Right ventricle myocardium superior (tissue), 1 donor: ENCODE measurements around the gene ACIN1. TPM values are rescaled to one million over a fixed set of nuclear protein-coding genes. Genes with fewer than 3 reads are reported as not detected.
"Not testable (repeated sequence)": the region's sequence is repeated elsewhere in the genome, so short reads cannot be mapped to it uniquely, and the experiment has no call there.

Source experiments
- ATAC-seq: fragments of 200-7000 bp; cut with Tn5 transposase; one replicate; pipeline ENCODE4 v1.9.1; 2020; ENCODE audit warnings: mild to moderate bottlenecking; ENCODE audit not compliant: poor library complexity
- DNase-seq: peaks from one replicate; pipeline ENCODE4 v3.0.0-alpha.2; 2020
- intact Hi-C: fragments of 100-400 bp; cut with DNase I; formaldehyde crosslinking; loops from one replicate; pipeline ENCODE4 v1.11.2; 2022
- total RNA-seq: library from RNA; stranded (reverse); fragmentation: NEBNext Ultra II Directional; extraction: Animal tissue kit (Norgen Biotek cat#: 25700); gene quantifications from one replicate; pipeline ENCODE4 v1.2.1, GENCODE V29; 2021
- donor health status: DM: no; HTN: yes; CAD: no; lungs with severe emphysema.

ACIN1 gene
- total RNA-seq, 1 donor from 2014 or later, result 65.8 TPM

DNA sequence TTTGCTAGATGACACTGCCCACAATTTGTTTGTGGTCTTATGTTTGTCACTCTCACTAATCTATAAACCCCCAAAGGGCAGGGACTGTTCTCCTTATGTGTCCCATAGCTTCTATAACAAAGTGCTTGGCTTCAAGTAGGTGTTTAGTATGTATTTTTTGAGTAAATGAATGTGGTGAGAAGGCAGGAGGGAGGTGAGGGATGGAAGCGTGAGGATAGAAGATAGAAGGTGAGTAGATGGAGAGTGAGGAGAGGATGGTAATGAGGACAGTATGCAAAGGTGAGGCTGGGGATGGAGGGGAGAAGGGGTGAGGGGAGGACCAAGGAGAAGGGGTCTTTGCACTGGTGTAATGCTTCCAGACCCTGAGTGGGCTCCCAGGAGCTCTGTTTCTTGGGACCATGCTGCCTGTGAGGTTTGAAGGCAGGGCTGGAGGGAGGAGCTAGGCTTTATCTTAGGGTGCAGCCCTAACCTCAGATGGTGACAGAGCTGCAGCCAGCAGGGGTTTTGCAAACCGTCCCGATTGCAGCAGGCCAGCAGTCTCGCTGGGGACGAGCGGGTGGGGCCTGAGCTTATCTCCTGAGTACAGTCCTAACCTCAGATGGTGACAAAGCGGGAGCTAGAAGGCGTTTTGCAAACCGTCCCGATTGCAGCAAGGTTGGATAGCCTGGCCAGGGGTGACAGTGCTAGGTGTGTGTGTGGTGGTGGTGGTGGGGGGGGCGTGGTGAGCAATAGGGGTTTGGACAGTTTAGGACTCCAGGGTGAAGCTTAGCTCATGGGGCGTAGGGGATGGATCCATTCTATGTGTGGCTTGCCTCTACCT is 17.6 kb upstream of the ACIN1 start:
- peak; percentile 47 for ATAC-seq
- intact Hi-C loops, result no loop called here
- DNase-seq, result peak; percentile 63

DNA sequence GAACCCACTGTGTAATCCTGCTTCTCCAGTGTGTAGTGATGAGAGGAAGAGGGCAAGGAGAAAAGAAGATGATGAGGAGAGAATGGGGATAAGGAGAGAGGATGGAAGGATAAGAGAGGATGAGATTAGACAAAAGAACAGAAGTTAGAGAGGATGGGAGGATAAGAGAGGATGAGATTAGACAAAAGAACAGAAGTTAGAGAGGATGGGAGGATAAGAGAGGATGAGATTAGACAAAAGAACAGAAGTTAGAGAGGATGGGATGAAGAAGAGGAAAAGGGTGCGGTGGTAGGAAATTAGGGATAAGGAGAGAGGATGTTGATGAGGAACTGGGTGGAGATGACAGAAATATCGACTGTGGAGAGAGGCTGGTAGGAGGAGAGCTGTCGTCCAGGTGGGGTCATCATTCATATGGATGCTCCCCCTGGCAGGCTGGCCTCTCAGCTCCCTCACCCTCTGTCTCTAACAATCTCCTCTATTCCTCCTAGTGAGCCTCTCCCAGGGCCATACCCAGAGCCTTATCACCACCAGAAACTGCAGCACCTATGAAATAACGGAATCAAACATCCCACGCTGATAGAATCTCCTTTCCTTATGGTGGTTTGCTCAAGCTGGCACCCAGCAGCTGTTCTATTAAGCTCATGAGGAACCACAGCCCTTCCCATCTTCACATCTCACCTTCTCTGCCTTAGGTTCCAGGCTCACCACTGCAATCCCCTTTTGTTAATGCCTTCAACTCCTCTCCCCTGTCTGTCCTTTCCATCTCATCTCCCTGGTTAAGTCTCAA is 15.8 kb upstream of the ACIN1 start:
- no peak for DNase-seq
- intact Hi-C loops, result no loop called here
- no peak for ATAC-seq

DNA sequence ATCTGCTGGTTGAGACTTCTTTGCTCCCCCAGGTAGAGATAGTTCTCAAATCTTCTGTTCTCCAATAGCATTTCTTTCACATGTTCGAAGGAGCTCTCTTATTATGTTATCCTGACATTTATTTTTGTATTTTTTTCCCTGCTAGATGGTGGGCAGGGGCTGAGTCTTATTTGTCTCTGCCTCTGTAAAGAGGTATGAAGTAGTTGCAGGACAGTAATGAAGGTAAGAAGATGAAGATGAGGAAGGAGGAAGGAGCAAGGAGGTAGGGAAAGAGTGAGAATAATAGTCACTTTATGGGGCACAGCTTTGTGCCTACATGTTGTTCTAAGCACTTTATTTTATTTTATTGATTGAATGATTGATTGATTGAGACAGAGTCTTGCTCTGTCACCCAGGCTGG is 14.8 kb upstream of the ACIN1 start:
- intact Hi-C loops, result loop anchor here (5.0 kb wide), 1 partner anchor 42 kb away; no protein-coding TSS in a partner anchor

DNA sequence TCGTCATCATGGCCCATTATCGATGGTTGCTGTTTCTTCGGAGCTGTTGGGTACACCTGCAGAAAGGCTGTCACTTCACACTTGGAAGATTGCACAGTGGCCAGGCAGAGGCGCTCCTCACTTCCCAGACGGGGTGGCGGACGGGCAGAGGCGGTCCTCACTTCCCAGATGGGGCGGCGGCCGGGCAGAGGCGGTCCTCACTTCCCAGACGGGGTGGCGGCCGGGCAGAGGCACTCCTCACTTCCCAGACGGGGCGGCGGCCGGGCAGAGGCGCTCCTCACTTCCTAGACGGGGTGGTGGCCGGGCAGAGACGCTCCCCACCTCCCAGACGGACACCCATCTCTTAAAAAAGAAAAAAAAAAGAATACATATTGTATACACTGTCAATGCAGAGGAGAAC is 13.2 kb upstream of the ACIN1 start:
- not testable (repeated sequence) for DNase-seq, ATAC-seq
- intact Hi-C loops, result loop anchor here (5.0 kb wide), 1 partner anchor 41 kb away; no protein-coding TSS in a partner anchor

More for the DNA sequence above, 14.8 kb upstream of the ACIN1 start:
- DNase-seq (no peak), ATAC-seq (no peak)

DNA sequence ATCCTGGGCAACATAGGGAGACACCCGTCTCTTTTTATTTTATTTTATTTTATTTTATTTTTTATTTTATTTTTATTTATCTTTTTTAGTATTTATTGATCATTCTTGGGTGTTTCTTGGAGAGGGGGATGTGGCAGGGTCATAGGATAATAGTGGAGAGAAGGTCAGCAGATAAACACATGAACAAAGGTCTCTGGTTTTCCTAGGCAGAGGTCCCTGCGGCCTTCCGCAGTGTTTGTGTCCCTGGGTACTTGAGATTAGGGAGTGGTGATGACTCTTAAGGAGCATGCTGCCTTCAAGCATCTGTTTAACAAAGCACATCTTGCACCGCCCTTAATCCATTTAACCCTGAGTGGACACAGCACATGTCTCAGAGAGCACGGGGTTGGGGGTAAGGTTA is 12.7 kb upstream of the ACIN1 start:
- DNase-seq, ATAC-seq: not testable (repeated sequence)
- intact Hi-C loops, result loop anchor here (5.0 kb wide), 1 partner anchor 40 kb away; no protein-coding TSS in a partner anchor

DNA sequence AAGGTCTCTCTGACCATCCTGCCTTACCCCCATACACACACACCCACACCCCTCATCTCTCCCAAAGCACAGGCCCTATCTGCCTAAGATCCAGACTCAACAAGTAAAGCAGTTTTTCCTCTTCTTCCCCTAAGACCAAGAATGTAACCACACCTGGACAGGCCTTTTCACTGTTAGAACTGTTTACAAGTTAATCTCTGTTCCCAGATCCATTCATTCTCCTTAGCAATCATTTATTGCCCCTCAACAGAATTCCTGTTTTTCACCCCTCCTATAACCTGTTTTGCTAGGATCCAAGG is 11.8 kb upstream of the ACIN1 start:
- intact Hi-C loops, result loop anchor here (5.0 kb wide), 1 partner anchor 39 kb away; no protein-coding TSS in a partner anchor
- DNase-seq, result no peak
- no peak for ATAC-seq

DNA sequence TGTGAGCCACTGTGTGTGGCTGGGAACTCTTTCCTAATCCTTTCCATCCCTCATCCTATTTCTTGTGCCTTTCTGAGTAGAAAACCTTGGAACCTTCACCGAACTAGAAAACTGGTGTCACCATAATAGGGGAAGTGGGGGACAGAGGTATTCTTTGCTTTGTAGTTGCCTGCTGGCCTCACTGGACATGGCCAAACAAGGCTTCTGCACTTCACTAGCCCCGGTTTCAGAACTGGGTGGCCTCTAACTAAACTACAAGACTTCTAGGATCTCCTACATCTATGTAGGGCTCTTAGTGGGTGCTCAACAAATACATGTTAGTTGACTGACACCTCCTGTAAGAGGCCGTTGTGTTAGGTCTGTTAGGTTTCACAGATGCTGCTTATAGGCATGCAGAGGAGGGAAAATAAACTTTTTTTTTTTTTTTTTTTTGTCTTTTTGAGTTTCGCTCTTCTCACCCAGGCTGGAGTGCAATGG is 10.4 kb upstream of the ACIN1 start:
- DNase-seq (no peak), ATAC-seq (no peak)
- intact Hi-C loops, result loop anchor here (5.0 kb wide), 1 partner anchor 38 kb away; no protein-coding TSS in a partner anchor

DNA sequence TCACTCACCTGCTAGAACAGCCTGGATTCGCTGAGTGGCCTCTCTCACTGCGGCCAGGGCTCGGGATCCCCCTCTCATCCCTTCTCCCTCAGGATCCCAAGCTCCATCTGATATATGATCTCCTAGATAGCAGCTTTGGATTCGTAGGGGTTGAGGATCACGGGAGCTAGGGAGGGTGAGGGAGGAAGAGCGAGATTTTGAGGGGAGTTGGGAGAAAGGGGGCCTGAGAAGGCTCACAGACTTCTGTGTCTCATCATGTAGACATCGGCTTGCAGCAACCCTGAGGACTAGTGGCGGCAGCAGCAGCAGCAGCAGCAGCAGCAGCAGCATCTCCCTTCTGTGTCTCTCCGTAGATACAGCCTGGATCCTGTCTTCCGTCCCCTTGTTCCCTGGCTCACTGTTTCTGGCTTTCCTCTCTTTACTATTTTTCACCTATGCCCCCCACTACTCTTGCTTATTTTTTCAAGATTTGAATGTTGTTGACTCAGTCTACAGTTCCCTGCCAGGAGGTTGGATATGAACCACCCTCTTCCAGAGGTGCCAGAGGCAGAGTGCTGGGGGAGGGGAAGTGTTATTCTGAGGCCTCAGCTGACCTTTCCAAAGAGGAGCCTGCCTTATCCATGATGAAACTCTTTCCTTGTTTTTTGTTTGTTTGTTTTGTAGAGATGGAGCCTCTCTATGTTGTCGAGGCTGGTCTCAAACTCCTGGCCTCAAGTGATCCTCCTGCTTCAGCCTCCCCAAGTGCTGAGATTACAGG is 9.8 kb upstream of the ACIN1 start, which contains the start of gene CIROP:
TSS of gene CIROP (minus strand) at position 399 of the 757 bp plus-strand sequence. CDS start at position 330, 69 bp downstream.
- intact Hi-C loops, result loop anchor here (5.0 kb wide), 1 partner anchor 37 kb away; no protein-coding TSS in a partner anchor
- DNase-seq (no peak), ATAC-seq (no peak)

DNA sequence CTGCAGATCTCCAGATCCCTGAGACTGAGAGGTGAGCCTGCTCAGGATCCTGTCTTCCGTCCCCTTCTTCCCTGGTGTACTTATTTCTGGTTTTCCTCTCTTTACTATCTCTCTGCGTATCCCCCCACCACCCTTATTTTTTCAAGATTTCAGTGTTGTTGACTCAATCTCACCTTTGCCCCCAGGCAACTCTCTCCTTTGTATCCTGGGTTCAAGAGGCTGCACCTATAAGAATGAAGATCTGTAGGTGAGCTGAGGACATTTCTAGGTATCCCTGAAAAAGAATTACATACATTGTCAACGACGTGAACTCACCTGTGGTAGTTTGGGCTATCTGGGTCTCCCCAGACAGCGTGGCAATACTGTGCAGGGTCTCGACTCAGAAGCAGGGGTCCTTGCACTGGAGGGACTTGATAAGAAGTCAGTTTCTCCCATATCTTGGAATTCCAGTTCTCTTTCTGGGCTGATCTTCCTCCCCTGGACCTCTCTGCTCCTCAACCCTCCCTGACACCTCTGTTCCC is 9.2 kb upstream of the ACIN1 start:
- intact Hi-C loops, result no loop called here
- DNase-seq (no peak), ATAC-seq (no peak)

DNA sequence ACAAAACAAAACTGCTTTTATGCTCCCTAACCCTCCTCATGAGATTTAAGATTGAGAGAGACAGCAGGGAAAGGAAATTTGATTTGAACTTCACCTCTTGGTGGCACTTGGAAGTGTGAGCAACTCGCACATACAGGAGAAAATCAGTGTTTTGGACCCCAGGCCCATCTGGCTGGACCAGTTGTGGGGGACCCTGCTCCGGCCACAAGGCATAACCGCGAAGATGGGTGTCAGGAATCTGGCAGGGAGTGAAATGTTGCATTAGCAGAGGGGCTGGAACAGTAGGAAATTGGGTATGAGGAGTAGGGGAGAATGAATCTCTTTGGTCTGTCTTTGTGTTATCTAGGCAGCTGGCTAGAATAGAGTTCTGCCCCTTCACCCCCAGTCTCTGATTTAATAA is 8.6 kb upstream of the ACIN1 start:
- intact Hi-C loops, result no loop called here

DNA sequence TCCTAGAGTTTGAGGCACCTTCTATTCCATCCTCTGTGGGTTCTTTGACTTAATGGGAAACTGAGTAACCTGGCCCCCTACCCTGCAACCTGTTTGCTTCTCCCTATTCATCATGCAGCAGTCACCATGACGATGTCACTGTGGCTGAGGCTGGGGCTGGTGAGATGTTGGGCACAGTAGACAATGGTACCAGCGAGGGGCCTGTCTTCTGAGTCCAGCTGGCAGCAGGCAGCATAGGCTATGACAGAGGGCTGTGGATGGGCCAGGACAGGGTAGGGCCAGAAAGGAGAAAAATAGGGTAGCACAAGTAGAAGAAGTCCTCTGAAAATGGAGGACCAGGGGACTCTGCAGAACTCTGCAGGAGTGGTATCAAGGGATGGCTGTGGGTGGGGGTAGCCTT is 7.9 kb upstream of the ACIN1 start:
- DNase-seq (no peak), ATAC-seq (no peak)
- intact Hi-C loops, result no loop called here

More for the DNA sequence above, 8.6 kb upstream of the ACIN1 start:
- ATAC-seq (no peak), DNase-seq (no peak)

DNA sequence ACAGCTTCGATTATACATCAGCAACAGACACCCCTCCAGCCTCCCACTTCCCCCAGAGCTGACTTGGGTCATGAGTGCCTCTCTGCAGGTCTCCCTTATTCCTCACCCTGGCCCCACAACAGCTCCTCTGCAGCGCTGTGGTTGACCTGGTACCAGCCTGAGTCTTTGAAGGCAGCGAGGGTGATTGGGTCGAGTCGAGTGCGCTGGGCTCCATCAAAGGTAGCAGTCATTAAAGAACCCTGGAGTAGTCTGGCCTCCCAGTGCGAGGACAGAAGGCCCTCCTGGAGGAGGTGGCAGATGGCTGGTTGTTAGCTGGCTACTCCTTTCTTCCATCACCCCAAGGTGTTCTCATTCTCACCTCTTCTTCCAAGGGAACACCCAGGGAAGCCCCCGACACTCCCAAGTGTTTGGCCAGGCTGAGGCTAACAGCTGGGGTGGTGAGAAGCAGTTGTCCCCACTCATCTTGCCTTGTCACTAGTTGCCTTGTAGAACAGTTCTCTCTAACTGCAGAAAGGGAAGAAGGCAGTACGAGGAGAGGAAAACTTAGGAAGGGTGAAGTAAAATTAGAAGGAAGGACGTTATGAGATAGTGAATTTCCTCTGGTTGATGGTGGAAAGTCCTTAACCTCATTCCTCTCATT is 7.2 kb upstream of the ACIN1 start:
- intact Hi-C loops, result no loop called here
- DNase-seq (no peak), ATAC-seq (no peak)

DNA sequence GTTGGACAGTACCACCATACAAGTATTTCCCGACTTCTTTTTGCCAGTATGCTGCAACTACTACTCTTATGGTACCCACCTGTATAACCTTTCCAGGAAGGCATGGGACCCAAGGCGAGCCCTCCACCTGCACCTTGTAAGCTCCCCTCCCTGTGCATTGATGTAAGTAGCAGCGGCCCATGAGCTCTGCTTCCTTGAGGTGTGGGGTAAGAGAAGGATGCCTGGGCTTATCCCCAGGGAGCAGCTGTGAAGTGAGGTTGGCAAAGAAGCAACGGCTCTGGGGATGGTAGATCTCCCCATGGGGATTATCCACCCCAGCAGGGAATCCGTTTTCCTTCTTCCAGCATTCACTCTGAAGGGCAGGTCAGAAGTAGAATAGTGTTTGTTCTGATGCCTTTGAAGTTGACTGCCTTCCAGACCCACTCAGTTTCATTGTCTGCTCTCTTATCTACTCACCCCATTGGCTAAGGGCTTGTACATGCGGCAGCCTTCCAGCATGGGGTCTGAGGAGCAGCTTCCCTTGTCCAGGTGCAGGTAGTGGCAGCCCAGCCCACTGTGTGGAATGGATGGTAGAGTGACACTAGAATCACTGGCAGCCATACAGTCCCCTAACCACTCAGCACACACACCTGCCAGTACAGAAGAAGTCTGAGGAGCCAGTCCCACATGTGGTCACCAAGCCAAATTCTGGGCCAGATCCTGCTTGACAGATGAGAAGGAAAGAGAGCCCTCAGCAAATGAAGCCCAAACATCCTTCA is 6.5 kb upstream of the ACIN1 start:
- intact Hi-C loops, result no loop called here
- no peak for DNase-seq
- no peak for ATAC-seq

DNA sequence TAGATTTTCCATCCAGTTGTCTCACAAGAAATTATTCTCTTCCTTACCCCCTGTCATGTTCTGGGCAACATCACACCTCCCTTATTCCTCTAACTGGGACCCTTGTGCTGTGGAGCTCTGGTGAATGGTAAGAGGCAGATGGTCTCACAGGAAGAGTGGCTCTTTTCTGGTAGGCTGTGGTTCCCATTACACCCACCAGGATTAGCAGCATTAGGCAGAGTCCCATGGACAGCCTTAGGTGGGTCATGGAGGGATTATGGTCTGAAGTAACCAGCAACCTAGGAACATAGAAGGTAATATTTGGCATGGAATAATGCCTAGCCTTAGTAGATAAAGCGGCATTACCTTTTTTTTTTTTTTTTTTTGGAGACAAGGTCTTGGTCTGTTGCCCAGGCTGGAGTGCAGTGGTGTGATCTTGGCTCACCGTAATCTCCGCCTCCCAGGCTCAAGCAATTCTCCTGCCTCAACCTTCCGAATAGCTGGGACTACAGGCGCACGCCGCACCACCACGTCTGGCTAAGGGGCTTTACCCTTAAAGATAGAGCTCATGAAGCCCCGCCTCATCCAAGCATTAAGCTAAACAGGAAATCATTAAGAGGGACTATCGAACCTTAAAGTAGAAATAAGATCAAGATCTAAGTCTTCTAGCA is 4.4 kb upstream of the ACIN1 start:
- DNase-seq (no peak), ATAC-seq (no peak)
- intact Hi-C loops, result no loop called here

DNA sequence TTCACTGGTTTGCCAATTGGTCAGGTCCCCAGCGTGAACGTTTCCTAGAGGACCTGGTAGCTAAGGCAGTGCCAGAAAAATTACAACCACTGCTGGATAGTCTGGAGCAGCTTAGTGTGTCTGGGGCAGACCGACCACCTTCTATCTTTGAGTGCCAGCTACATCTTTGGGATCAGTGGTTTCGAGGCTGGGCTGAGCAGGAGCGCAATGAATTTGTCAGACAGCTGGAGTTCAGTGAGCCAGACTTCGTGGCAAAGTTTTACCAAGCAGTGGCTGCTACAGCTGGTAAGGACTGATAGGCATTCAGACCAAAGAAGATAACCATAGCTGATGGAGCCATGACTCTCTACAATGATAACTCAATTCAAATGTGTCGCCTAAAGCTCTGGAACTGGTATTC is 2.9 kb upstream of the ACIN1 start:
- ATAC-seq (no peak), DNase-seq (no peak)
- intact Hi-C loops, result no loop called here

DNA sequence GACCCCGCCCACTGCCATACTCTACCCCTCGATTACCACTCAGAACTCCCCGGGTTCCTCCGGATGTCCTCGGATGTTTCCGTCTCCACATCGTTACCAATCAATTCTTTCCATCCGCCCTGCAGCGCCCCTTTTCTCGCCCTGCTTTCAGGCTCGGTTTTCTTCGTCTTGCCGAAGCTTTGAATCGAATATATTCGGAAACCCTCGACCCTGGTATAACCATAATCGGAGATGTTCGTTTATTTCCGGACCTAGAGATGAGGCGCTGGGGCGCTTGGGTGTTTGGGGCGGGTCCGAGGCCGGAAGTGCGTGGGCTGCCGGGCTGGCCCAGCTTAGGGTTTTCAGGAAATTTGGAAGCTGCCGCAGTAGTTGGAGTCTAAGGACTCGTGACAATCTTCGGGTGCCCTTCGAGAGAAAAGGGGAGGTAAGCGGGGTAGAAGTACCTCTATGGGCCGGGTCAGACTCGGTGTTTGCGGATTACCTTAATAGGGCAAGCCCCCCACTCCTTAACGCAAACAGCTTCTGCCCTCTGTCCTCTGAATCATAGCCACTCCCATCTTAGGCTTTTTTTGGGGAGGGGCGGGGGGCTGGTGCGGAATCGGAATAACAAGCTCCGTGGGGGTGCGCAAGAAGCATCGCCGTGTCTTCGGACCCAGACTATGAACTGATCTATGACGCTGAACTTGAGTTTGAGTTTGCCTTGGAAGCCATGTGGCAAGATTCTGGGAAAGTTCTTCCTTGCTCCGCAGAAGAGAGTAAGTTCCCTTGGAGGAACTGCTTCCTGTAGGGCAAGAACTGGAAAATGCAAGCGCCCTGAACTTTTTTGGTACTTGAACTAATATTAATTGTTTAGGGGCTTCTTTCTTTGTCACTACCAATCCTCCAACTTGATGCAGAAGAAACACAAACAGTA is 516 bp upstream of the ACIN1 start, which contains the start of gene C14orf119:
TSS of gene C14orf119 (plus strand) at position 310 of the 913 bp plus-strand sequence. CDS start 2,154 bp downstream, outside the sequence.
- intact Hi-C loops, result no loop called here
- ATAC-seq (peak; percentile 93), DNase-seq (no peak)
